ENCODE results near the gene SLC25A41.

- no peak for TF ChIP-seq CTCF (IDR thresholded peaks at IDR 0.05)
- no peak for TF ChIP-seq POLR2A (IDR thresholded peaks at IDR 0.05)
Observed at GRCh38 chr19:6470173-6470572, 36.6 kb upstream of the SLC25A41 start.

Measured in right lobe of liver (tissue), 4 donors.